Gastroesophageal sphincter (tissue), 4 donors: ENCODE data around the gene NPIPB6. TPM values are rescaled to one million over a fixed set of nuclear protein-coding genes. Genes with fewer than 3 reads are reported as not detected.

Source experiments
- ATAC-seq: fragments of 150-250 bp; one replicate; pipeline ENCODE4 v1.9.1; 2016; ENCODE audit warnings: mild to moderate bottlenecking, moderate library complexity
- H3K27ac ChIP-seq, 4 donors: fragments of 200-600 bp; sonication (generic) in 3 of 4; 1 replicate in 3 of 4; 2 replicates in 1 of 4; pipeline ENCODE4 v1.5.1; 2016 to 2019
- H3K27me3 ChIP-seq: fragments of 200-600 bp; sonication (generic); one replicate; pipeline ENCODE4 v1.5.1; 2019
- H3K36me3 ChIP-seq, 2 donors: fragments of 200-600 bp; sonication (generic); one replicate each; pipeline ENCODE4 v1.5.1; 2019; ENCODE audit warnings: control low read depth in 1 of 2
- H3K4me1 ChIP-seq, 3 donors: fragments of 200-600 bp; sonication (generic); 1 replicate in 2 of 3; 2 replicates in 1 of 3; pipeline ENCODE4 v1.5.1; 2016 to 2019; ENCODE audit warnings: control low read depth in 2 of 3
- H3K4me3 ChIP-seq, 2 donors: fragments of 200-600 bp; sonication (generic); one replicate each; pipeline ENCODE4 v1.5.1; 2019; ENCODE audit warnings: mild to moderate bottlenecking in 1 of 2, moderate library complexity in 1 of 2
- H3K9me3 ChIP-seq, 3 donors: fragments of 200-600 bp; sonication (generic); one replicate each; pipeline ENCODE4 v1.5.1; 2017 to 2019; ENCODE audit warnings: control low read depth in 2 of 3
- CTCF ChIP-seq, 4 experiments: fragments of 200-600 bp in 2 of 4; fragments of 450-650 bp in 2 of 4; sonication (generic) in 1 of 4; IDR thresholded peaks; one replicate each; pipeline ENCODE4 v1.5.1; 2017 to 2019; ENCODE audit warnings: antibody characterized with exemption in 4 of 4, mild to moderate bottlenecking in 2 of 4, moderate library complexity in 2 of 4
- EP300 ChIP-seq: sonication (generic); formaldehyde crosslinking; IDR thresholded peaks from one replicate; pipeline ENCODE4 v1.6.1; 2017; ENCODE audit warnings: antibody characterized with exemption, mild to moderate bottlenecking
- POLR2A ChIP-seq, 2 donors: fragments of 450-650 bp; IDR thresholded peaks; one replicate each; pipeline ENCODE4 v1.6.1; 2017; ENCODE audit warnings: antibody characterized with exemption in 2 of 2, mild to moderate bottlenecking in 2 of 2, moderate library complexity in 1 of 2
- POLR2AphosphoS5 ChIP-seq: sonication (generic); formaldehyde crosslinking; IDR thresholded peaks from one replicate; pipeline ENCODE4 v1.6.1; 2017; ENCODE audit warnings: antibody characterized with exemption
- WGBS, 2 donors: methylation state at CpG; one replicate each; pipeline ENCODE4 v1.1.5; 2018; ENCODE audit warnings: low coverage in 1 of 2; 5-methylcytosine and 5-hydroxymethylcytosine counted together
- total RNA-seq, 4 donors: library from RNA; depleted of rRNA; stranded (reverse); fragments of >200 nt; gene quantifications; one replicate each; pipeline ENCODE4 v1.1.0, GENCODE V29; 2016

NPIPB6 gene
- total RNA-seq, 4 donors from 2014 or later = 1.1 to 2.8 TPM; not detected in 2

DNA sequence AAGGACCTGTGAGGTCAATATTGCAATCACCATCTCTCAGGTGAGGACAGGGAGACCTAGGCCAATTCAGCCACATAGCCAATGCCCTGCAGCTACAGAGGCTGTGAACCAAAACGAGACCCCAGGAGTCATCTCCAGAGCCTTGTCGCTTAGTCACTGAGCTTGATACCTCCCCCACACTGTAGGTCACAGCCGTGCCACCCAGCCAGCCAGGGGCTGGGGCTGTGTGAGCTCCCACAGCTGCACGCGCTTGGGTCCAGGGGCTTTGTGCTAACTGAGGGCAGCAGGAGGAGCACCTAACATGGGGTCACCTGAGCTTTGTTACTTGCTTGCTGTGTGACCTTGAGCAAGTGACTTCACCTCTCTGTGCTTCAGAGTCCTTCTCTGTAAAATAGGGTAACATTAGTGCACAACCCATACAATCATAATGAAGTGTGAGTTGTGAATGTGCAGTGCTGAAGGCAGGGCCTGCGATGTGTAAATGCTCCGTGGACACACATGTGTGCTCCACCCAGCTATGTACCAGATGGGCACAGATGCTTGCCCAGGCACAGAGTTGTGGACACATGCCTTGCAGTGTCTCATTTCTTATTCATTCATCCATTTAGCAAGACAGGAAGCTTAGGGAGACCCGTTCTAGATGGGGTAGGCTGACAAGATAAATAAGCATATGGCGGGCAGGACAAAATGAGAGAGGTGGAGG, 45.1 kb downstream of the NPIPB6 start:
- H3K36me3 ChIP-seq = no peaks in the 10 kb centered on the region
- 86% methylated on average over 5 of the region's 9 CpGs; no CpG with 5 or more reads in 1 of the 2 donors for WGBS, 2 donors
- H3K4me3 ChIP-seq = no peak overlapping the region
- H3K9me3 ChIP-seq = no peaks in the 10 kb centered on the region
- H3K27me3 ChIP-seq = peaks cover 16% of the 10 kb centered on the region
- H3K4me1 ChIP-seq = no peaks in the 10 kb centered on the region
- no peak for TF ChIP-seq EP300
- no peak for TF ChIP-seq CTCF (IDR thresholded peaks at IDR 0.05)
- no peak for TF ChIP-seq POLR2AphosphoS5
- TF ChIP-seq POLR2A (IDR thresholded peaks at IDR 0.05) = no peak
- H3K27ac ChIP-seq = no peak overlapping the region
- ATAC-seq = no peak

- H3K4me1 ChIP-seq = no peaks in the 10 kb centered on the region
- no peak overlapping the region for H3K4me3 ChIP-seq
- no peak for ATAC-seq
- 74% methylated on average over 3 of the region's 22 CpGs; no CpG with 5 or more reads in 1 of the 2 donors for WGBS, 2 donors
- H3K27me3 ChIP-seq = peaks cover 15% of the 10 kb centered on the region
- no peak for TF ChIP-seq EP300
- peak in 3 of 4 experiments; percentile 57 to 89 (median 71) for TF ChIP-seq CTCF (IDR thresholded peaks at IDR 0.05)
- H3K36me3 ChIP-seq = no peaks in the 10 kb centered on the region
- H3K27ac ChIP-seq = no peak overlapping the region
- no peaks in the 10 kb centered on the region for H3K9me3 ChIP-seq
These were observed 46.0 kb downstream of the NPIPB6 start for GRCh38 chr16:28317040-28317880.

DNA sequence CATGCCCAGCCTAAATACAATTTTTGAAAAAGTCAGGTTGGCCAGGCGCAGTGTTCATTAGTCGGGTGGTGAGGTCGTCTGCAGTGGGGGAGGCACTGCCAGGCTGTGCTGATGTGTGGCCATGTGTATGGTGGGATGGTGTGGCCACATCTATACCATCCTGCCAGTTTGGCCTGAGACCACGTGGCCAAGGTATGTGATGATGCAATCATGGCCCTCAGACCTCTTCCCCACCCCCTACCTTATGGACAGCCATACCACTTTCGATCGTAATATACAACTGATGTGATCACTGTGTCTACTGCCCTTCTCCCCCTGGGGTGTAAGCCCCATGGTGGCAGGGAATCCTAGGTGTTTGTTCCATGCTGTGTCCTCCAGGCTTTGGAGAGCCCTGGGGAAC, 47.3 kb downstream of the NPIPB6 start:
- no peak for TF ChIP-seq CTCF (IDR thresholded peaks at IDR 0.05)
- no peak for TF ChIP-seq POLR2A (IDR thresholded peaks at IDR 0.05)
- no peak for TF ChIP-seq POLR2AphosphoS5
- no peak for TF ChIP-seq EP300
- Histone ChIP-seq H3K4me1 (no peaks in the 10 kb centered on the region), H3K36me3 (no peaks in the 10 kb centered on the region), H3K27me3 (peaks cover 8% of the 10 kb centered on the region), H3K27ac (no peak overlapping the region), H3K9me3 (no peaks in the 10 kb centered on the region), H3K4me3 (no peak overlapping the region)
- WGBS, 2 donors = 80 to 90% methylated on average over 1 to 2 of the region's 6 CpGs
- ATAC-seq = no peak

- Histone ChIP-seq H3K4me3 (no peak overlapping the region), H3K9me3 (no peaks in the 10 kb centered on the region), H3K27me3 (peaks cover 8% of the 10 kb centered on the region), H3K36me3 (no peaks in the 10 kb centered on the region), H3K4me1 (no peaks in the 10 kb centered on the region), H3K27ac (no peak overlapping the region)
- no peak for TF ChIP-seq POLR2A (IDR thresholded peaks at IDR 0.05)
- TF ChIP-seq POLR2AphosphoS5 = no peak
- no peak for TF ChIP-seq CTCF (IDR thresholded peaks at IDR 0.05)
- TF ChIP-seq EP300 = no peak
- no peak for ATAC-seq
- 29% methylated on average over 6 of the region's 11 CpGs; no CpG with 5 or more reads in 1 of the 2 donors for WGBS, 2 donors
These were observed 49.7 kb downstream of the NPIPB6 start for GRCh38 chr16:28313587-28313986.
